Adrenal gland (tissue), 5 donors: ENCODE results near the gene RIMKLA.

Source experiments
- CTCF ChIP-seq, 6 experiments: fragments of 450-650 bp in 4 of 6; fragments of 200-600 bp in 2 of 6; sonication (generic) in 1 of 6; IDR thresholded peaks; 1 replicate in 5 of 6; 2 replicates in 1 of 6; pipeline versions ENCODE4 v1.5.1 to v1.8.0; 2016 to 2021; ENCODE audit warnings: antibody characterized with exemption in 6 of 6, mild to moderate bottlenecking in 2 of 6, moderate library complexity in 1 of 6
- POLR2A ChIP-seq, 2 donors: fragments of 450-650 bp; IDR thresholded peaks; one replicate each; pipeline ENCODE4 v1.6.1; 2017; ENCODE audit warnings: antibody characterized with exemption in 2 of 2, mild to moderate bottlenecking in 2 of 2, moderate library complexity in 1 of 2
- donor health status: DM: no; HTN: no; CAD: no.

GRCh38 chr1:42432714-42433113 is 52.1 kb downstream of the RIMKLA start:
- TF ChIP-seq CTCF (IDR thresholded peaks at IDR 0.05): no peak
- no peak for TF ChIP-seq POLR2A (IDR thresholded peaks at IDR 0.05)
